BLaER1 treated with 17β-estradiol and CSF1 and Interleukin-3, amounts not matched to agents 10 nM and 100 nM (cell line): ENCODE results near the gene ST6GALNAC3.

ENCODE experiments used
- H3K27ac ChIP-seq, 11 experiments: shearing (Covaris generic); formaldehyde crosslinking; 2 replicates each; pipeline ENCODE4 v1.8.1; 2022
- H3K27me3 ChIP-seq, 11 experiments: shearing (Covaris generic); formaldehyde crosslinking; 2 replicates each; pipeline ENCODE4 v1.8.1; 2022
- H3K36me3 ChIP-seq, 11 experiments: shearing (Covaris generic); formaldehyde crosslinking; 2 replicates each; pipeline ENCODE4 v1.8.1; 2022
- H3K4me1 ChIP-seq, 10 experiments: shearing (Covaris generic); formaldehyde crosslinking; 2 replicates each; pipeline ENCODE4 v1.8.1; 2022
- H3K4me2 ChIP-seq, 11 experiments: shearing (Covaris generic); formaldehyde crosslinking; 2 replicates each; pipeline ENCODE4 v1.8.1; 2022
- H3K4me3 ChIP-seq, 10 experiments: shearing (Covaris generic); formaldehyde crosslinking; 2 replicates each; pipeline ENCODE4 v1.8.1; 2022
- H3K9ac ChIP-seq, 11 experiments: shearing (Covaris generic); formaldehyde crosslinking; 2 replicates each; pipeline ENCODE4 v1.8.1; 2022
- H3K9me3 ChIP-seq, 11 experiments: shearing (Covaris generic); formaldehyde crosslinking; replicated peaks in 1 of 11; 2 replicates each; pipeline ENCODE4 v1.8.1; 2022
- H4K20me1 ChIP-seq, 11 experiments: shearing (Covaris generic); formaldehyde crosslinking; 2 replicates each; pipeline ENCODE4 v1.8.1; 2022
- Cebpa-rat ChIP-seq, 11 experiments: shearing (Covaris generic); IDR thresholded peaks; 2 replicates each; pipeline ENCODE4 v1.8.1; 2022

Gene ST6GALNAC3

GRCh38 chr1:76294482-76295194 is 220.1 kb downstream of the ST6GALNAC3 start:
- Histone ChIP-seq H3K4me1 (peaks cover 47 to 82% (median 78%) of the 10 kb centered on the region in 10 experiments), H3K4me2 (peak overlapping the region; percentile 54 to 83 (median 68)), H3K27ac (peak overlapping the region in 9 of 11 experiments; percentile 32 to 74 (median 52); a peak in 16 of 22 replicates), H4K20me1 (no peaks in the 10 kb centered on the region), H3K9ac (peak overlapping the region in 6 of 11 experiments; percentile 5 to 56 (median 28); a peak in 10 of 22 replicates), H3K27me3 (no peaks in the 10 kb centered on the region), H3K9me3 (no peaks in the 10 kb centered on the region), H3K4me3 (peak overlapping the region in 3 of 10 experiments; percentile 16 to 29 (median 18); a peak in 7 of 20 replicates), H3K36me3 (no peaks in the 10 kb centered on the region)
- no peak for TF ChIP-seq Cebpa-rat (IDR thresholded peaks at IDR 0.05)

GRCh38 chr1:76298399-76298798 is 223.9 kb downstream of the ST6GALNAC3 start:
- H3K36me3 ChIP-seq, result 0 out of 22 replicates have a peak, but pooled peaks cover 0 to 6% (median 0%) of the 10 kb centered on the region in 11 experiments

GRCh38 chr1:76299036-76299435 is 224.5 kb downstream of the ST6GALNAC3 start:
- Histone ChIP-seq H3K4me2 (peak overlapping the region in 8 of 11 experiments; percentile 0 to 73 (median 56); a peak in 13 of 22 replicates), H3K27ac (no peak overlapping the region), H3K9me3 (peaks cover 0 to 9% (median 8%) of the 10 kb centered on the region in 11 experiments; a peak in 7 of 22 replicates), H4K20me1 (no peaks in the 10 kb centered on the region), H3K27me3 (no peaks in the 10 kb centered on the region), H3K36me3 (0 out of 22 replicates have a peak, but pooled peaks cover 0 to 6% (median 0%) of the 10 kb centered on the region in 11 experiments), H3K4me1 (peaks cover 12 to 38% (median 35%) of the 10 kb centered on the region in 10 experiments), H3K4me3 (no peak overlapping the region), H3K9ac (peak overlapping the region in 1 of 11 experiments; percentile 12; a peak in 1 of 22 replicates)
- TF ChIP-seq Cebpa-rat (IDR thresholded peaks at IDR 0.05), result no peak

More at GRCh38 chr1:76298399-76298798, 223.9 kb downstream of the ST6GALNAC3 start:
- H3K27ac ChIP-seq, result no peak overlapping the region
- H3K9ac ChIP-seq, result no peak overlapping the region; a peak in 1 of 22 replicates
- H4K20me1 ChIP-seq, result no peaks in the 10 kb centered on the region
- peaks cover 19 to 45% (median 41%) of the 10 kb centered on the region in 10 experiments for H3K4me1 ChIP-seq
- no peaks in the 10 kb centered on the region for H3K27me3 ChIP-seq
- no peak overlapping the region for H3K4me3 ChIP-seq
- peak overlapping the region in 8 of 11 experiments; percentile 0 to 73 (median 56); a peak in 14 of 22 replicates for H3K4me2 ChIP-seq
- TF ChIP-seq Cebpa-rat (IDR thresholded peaks at IDR 0.05), result no peak
- H3K9me3 ChIP-seq, result peaks cover 0 to 9% (median 8%) of the 10 kb centered on the region in 11 experiments; a peak in 7 of 22 replicates

GRCh38 chr1:76300556-76300955 is 226.0 kb downstream of the ST6GALNAC3 start:
- H3K27me3 ChIP-seq, result no peaks in the 10 kb centered on the region
- H3K4me3 ChIP-seq, result no peak overlapping the region
- peaks cover 0 to 9% (median 8%) of the 10 kb centered on the region in 11 experiments; a peak in 7 of 22 replicates for H3K9me3 ChIP-seq
- no peaks in the 10 kb centered on the region for H4K20me1 ChIP-seq
- H3K27ac ChIP-seq, result no peak overlapping the region
- H3K36me3 ChIP-seq, result 0 out of 22 replicates have a peak, but pooled peaks cover 0 to 6% (median 0%) of the 10 kb centered on the region in 11 experiments
- no peak overlapping the region for H3K9ac ChIP-seq
- H3K4me2 ChIP-seq, result no peak overlapping the region
- TF ChIP-seq Cebpa-rat (IDR thresholded peaks at IDR 0.05), result no peak
- peaks cover 0 to 23% (median 19%) of the 10 kb centered on the region in 10 experiments; a peak in 16 of 20 replicates for H3K4me1 ChIP-seq

GRCh38 chr1:76302711-76303339 is 228.3 kb downstream of the ST6GALNAC3 start:
- Histone ChIP-seq H3K9ac (no peak overlapping the region), H3K4me1 (peaks cover 0 to 17% (median 15%) of the 10 kb centered on the region in 10 experiments; a peak in 16 of 20 replicates), H3K27ac (no peak overlapping the region), H3K27me3 (no peaks in the 10 kb centered on the region), H4K20me1 (no peaks in the 10 kb centered on the region), H3K4me3 (no peak overlapping the region), H3K4me2 (0 out of 22 replicates have a peak overlapping the region, but pooled peaks of 1 of the 11 experiments have one; percentile 12), H3K9me3 (peaks cover 0 to 9% (median 8%) of the 10 kb centered on the region in 11 experiments; a peak in 7 of 22 replicates), H3K36me3 (0 out of 22 replicates have a peak, but pooled peaks cover 0 to 6% (median 0%) of the 10 kb centered on the region in 11 experiments)
- no peak for TF ChIP-seq Cebpa-rat (IDR thresholded peaks at IDR 0.05)

GRCh38 chr1:76303340-76303717 is 228.8 kb downstream of the ST6GALNAC3 start:
- Histone ChIP-seq H3K27me3 (no peaks in the 10 kb centered on the region), H4K20me1 (no peaks in the 10 kb centered on the region), H3K4me1 (peaks cover 0 to 12% (median 11%) of the 10 kb centered on the region in 10 experiments; a peak in 16 of 20 replicates), H3K27ac (no peak overlapping the region), H3K9me3 (peaks cover 0 to 9% (median 8%) of the 10 kb centered on the region in 11 experiments; a peak in 7 of 22 replicates), H3K4me2 (no peak overlapping the region), H3K36me3 (0 out of 22 replicates have a peak, but pooled peaks cover 0 to 6% (median 0%) of the 10 kb centered on the region in 11 experiments), H3K9ac (no peak overlapping the region), H3K4me3 (no peak overlapping the region)
- no peak for TF ChIP-seq Cebpa-rat (IDR thresholded peaks at IDR 0.05)

- 0 out of 20 replicates have a peak, but pooled peaks cover 0 to 5% (median 0%) of the 10 kb centered on the region in 10 experiments for H3K4me1 ChIP-seq
- TF ChIP-seq Cebpa-rat (IDR thresholded peaks at IDR 0.05), result no peak
- peaks cover 0 to 11% (median 4%) of the 10 kb centered on the region in 11 experiments; a peak in 4 of 22 replicates for H3K9me3 ChIP-seq
- H3K27me3 ChIP-seq, result no peaks in the 10 kb centered on the region
- no peak overlapping the region for H3K4me3 ChIP-seq
- H3K36me3 ChIP-seq, result peaks cover 0 to 30% (median 0%) of the 10 kb centered on the region in 11 experiments; a peak in 6 of 22 replicates
- no peak overlapping the region for H3K4me2 ChIP-seq
- H3K9ac ChIP-seq, result no peak overlapping the region
- H3K27ac ChIP-seq, result no peak overlapping the region
- no peaks in the 10 kb centered on the region; a peak in 1 of 22 replicates for H4K20me1 ChIP-seq
Measured at GRCh38 chr1:76313304-76313703, 238.8 kb downstream of the ST6GALNAC3 start.

- Histone ChIP-seq H3K9ac (no peak overlapping the region), H3K9me3 (peaks cover 0 to 11% (median 4%) of the 10 kb centered on the region in 11 experiments; a peak in 4 of 22 replicates), H3K36me3 (peaks cover 0 to 26% (median 0%) of the 10 kb centered on the region in 11 experiments; a peak in 6 of 22 replicates), H4K20me1 (no peaks in the 10 kb centered on the region; a peak in 1 of 22 replicates), H3K27me3 (no peaks in the 10 kb centered on the region), H3K4me3 (no peak overlapping the region), H3K27ac (no peak overlapping the region), H3K4me2 (no peak overlapping the region), H3K4me1 (0 out of 20 replicates have a peak, but pooled peaks cover 0 to 5% (median 0%) of the 10 kb centered on the region in 10 experiments)
- no peak for TF ChIP-seq Cebpa-rat (IDR thresholded peaks at IDR 0.05)
Measured at GRCh38 chr1:76314730-76315129, 240.2 kb downstream of the ST6GALNAC3 start.
